Hepatic stellate cell (primary cell): ENCODE measurements around the gene PROZ.
A peak's percentile ranks its signal among the peaks of the same experiment; 100 is the strongest.

Source experiments
- DNase-seq: peaks from one replicate; pipeline ENCODE4 v3.0.0; 2011; ENCODE audit warnings: low spot score

Gene PROZ

DNA sequence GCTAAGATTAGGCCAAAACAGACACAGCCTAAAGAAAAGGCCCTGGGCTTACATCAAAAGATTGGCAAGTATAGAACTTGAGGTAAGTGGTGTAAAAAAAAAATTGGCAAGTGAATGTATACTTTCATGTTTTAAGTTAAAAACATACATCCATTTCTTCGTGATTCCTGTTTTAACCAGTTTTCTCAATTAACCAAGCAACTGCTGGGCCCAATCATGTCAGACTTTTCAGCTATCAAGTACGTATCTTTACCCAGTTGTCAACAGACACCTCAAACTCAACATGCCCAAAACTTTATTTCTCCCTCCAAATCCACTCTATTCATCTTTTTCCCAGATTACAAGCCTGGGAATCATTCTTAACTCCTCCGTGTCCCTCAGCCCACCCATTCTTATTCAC is 49.0 kb downstream of the PROZ start:
- no peak for DNase-seq

DNA sequence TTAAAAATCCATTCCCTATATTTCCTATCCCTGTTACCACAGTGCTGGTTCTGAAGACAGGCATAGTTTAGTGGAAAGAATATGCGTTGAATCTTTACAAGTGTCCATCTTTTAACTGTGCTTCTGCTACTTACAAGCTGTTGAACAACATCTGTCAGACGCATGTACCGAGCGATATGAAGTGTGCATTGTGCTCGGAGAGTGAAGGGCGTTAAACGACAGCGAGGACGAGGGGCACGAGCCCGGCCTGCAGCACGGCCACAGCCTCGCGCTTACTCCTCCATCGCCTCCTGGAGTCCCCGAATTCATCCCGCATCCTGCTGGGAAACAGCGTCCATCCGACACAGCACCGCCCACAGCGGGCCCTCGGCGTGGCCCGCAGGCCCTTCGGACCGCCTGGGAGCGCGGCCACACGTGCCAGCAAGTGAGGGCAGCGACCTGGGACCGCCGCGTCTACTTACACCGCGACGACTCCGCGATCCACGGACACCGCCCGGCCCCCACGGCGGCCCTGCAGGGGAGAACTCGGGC is 49.5 kb downstream of the PROZ start:
- peak; percentile 47 for DNase-seq

DNA sequence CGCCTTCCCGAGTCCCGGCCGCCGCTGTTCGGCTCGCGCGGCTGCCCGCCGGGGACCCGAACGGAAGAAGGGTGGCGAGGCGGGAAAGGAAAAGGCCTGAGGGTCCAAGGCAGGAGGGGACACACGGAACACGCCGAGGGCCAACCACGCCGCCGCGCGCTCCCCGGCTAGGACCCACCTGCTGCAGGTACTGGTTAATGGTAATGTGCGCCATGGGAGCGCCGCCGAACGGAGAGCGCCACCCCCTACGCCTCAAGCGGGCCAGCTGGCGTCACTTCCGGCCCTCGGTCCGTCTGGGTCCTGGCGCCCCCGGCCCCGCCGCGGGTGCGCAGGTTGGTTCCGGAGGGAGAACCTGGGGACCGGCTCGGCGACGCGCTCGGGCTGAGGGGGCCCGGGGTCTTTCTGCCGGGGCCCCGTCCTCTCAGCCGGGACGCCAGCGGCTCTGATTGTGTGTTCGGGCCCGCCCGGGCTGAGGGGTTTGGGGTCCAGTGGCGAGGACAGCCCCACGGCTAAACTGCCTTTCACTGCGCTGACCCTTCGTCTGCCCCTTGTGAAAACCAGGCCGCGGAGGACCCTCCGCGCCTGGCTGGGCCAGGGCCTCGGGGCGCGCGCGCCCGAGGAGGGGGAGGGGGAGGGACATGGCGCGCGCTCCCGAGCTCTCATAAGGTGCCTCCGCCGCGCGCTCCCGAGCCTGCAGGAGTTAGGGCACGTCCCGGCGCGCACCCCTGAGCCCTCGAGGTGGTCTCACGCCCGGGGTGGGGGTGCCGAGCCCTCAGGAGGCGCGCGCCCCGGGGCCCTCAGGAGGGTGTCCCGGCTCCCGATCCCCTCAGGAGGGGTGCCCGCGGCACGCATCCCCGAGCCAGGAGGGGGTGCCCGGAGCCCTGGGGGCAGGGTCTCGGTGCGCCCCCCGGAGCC is 50.2 kb downstream of the PROZ start, which contains the start of gene PCID2:
PCID2 (minus strand) TSS at position 249 of the 915 bp plus-strand sequence; CDS start at position 214, 35 bp downstream.
- DNase-seq, result peak; percentile 85

DNA sequence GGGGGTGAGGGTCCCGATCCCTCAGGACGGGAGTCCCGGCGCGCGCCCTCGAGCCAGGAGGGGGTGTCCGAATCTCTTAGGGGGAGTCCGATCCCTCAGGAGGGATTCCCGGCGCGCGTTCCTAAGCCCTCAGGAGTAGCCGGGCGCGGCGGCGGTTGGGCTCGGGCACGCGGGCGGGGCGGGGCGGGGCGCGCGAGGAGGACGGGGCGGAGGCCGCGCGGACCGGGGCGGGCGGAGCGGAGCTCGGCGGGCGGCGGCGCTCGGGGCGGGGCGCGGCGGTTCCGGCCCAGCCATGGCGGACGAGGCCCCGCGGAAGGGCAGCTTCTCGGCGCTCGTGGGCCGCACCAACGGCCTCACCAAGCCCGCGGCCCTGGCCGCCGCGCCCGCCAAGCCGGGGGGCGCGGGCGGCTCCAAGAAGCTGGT is 50.9 kb downstream of the PROZ start, which contains the start of gene CUL4A:
CUL4A (plus strand) TSS at position 278 of the 423 bp plus-strand sequence; CDS start at position 293, 15 bp downstream.
- DNase-seq, result peak; percentile 80

DNA sequence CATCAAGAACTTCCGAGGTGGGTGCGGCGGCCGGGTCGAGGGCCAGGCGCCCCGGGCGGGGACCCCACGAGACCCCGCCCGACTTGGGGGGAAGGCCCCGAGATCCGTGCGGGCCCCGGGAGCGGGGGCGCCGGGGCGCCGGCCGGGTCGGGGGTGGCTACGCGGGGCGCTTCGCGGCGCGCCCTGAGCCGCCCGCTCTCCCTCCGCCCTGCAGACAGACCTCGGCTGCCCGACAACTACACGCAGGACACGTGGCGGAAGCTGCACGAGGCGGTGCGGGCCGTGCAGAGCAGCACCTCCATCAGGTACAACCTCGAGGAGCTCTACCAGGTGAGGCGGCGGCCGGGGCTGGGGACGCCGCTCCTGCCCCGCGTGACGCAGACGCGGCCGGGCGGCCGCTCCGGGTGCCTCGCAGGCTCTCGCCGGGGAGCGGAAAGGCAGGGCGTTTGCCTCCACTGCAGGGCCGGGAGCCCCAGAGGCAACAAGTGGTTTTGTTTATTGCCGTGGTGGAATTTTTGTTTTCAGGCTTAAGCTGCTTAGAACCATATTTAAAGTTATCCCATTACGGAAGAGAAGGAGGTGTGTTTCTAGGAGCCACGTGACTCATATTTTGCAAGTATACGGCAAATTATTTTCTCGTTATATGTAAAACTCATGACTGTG is 51.4 kb downstream of the PROZ start:
- peak; percentile 50 for DNase-seq

DNA sequence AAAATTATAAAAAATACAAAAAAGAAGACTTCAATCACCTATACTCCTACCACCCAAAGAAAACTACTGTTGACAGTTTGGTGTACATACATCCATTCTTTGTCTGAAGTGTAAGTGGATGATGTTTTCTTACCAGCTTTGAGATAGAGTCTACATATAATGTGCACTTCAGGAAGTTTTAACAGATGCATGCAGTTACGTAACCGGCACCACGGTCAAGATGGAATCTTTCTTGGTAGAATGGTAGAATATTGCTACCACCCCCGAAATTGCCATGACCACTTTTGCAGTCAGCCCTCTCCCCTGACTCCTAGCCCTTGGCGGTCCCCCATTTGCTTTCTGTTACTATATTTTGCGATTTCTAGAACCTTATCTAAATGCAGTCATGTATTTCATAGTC is 52.4 kb downstream of the PROZ start:
- no peak for DNase-seq

DNA sequence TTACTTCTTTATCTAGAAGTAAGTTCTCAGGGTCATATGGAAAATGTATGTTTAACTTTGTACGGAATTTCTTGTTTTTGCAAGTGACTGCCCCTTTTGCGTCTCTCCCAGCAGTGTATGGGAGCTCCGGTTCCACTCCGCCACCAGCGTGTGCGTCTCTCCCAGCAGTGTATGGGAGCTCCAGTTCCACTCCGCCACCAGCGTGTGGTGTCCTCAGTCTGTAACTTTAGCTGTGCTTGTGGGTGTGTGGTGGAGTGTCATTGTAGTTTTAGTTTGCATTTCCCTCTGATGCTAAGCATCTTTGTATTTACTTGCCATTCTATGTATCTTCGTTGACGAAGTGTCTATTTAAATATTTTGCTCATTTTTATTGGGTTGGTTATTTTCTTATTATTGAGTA is 53.3 kb downstream of the PROZ start:
- DNase-seq, result no peak

DNA sequence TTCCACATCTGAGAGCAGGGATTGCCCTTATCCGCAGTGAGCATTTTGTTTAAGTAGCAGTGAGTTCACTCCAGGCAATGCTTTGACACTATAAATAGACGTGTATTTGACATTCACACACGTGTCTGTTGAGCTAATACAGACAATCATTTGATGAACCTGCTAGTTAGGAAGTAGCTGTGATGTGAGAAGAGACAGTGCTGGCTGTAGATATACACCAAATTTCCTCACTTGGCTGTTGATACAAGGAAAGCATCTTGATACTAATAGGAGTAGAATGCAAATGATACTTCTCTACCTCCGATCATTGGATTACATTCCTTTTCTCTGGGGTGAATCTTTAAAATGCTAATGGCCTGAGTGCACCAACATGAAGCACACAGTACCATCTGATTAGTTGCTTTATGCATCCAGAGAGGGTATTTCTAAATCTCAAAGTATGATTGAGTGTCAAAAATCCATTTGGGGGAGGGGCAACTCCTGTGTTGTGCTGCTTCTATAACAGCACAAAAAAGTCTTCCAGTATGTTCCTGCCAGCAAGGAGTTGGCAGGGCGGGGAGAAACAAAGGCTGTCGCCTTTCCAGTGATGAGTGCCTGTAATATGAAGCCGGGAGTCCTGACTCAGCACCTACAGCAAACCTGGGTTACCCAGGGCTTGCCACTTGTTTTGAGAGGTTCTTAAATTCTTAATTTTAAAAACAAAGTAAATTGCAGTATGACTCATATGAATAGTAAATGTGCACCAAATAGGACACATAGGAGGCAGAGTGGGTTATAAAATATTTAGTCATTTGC is 58.0 kb downstream of the PROZ start:
- no peak for DNase-seq

DNA sequence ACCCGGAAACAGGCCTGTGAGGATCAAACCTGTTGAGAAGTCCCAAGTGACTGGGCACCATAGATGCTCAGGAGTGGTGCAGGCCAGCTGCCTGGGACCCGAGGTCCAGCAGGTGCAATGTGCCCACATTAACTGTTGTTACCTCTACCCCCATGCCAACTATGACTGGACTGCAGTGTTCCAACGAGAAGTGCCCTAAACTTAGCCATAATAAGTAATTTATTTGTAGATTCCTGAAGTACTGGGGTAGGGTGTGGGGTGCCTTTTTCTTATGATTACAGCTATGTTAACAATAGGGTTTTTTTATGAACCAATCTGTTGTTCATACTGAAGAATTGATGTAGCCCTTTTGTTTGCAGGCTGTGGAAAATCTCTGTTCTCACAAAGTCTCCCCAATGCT is 60.1 kb downstream of the PROZ start:
- DNase-seq, result no peak

DNA sequence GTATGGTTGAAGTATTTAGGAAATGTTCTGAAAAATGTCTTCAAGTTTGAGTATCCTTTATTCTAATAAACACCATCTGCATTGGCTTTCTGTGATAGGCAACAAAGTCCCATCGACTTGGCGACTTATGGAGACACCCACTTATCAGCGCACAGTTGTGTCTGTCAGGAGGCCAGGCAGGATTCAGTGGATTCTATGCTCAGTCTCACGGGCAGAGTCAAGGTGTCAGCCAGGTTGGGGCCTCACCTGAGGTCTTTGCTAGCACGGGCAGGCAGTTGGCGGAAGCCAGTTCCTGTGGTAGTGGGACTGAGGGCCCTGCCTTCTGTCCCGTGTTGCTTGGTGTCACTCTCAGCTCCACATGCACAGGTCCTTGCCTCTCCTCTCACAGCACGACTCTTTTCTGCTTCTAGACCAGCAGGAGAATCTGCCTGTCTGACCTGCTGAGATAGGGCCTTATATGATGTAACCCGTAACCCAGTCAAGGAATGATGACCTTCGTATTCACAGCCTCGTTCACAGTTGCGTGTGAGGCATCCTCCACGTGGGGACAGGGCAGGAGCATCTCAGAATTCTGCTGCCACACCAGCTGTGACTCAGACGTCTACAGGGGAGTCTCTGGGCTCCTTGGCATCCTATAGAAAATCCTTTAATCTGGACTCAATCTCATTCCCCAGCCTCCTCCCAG is 61.0 kb downstream of the PROZ start:
- no peak for DNase-seq

DNA sequence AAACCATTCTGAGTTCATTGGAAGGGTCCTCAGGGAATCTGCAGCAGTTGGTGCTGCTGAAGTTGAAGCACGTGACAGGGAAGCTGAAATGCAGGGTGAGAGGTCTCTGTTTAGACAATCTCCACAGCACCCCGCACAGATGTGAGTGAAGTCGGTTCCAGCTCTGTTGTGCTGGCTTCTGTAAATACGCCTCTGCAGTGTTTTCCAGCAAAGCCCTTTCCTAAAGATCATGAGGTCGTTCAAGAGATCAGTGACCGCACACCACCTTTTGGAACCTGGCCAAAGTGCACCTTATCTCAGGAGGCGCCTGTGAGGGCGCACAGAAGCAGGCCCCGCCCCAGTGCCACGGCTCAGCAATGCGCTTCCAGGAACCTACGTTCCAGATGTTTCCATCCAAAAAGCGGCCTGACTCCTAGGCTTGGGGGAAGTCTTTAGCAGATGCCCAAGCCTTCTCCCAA is 61.7 kb downstream of the PROZ start:
- DNase-seq, result no peak

DNA sequence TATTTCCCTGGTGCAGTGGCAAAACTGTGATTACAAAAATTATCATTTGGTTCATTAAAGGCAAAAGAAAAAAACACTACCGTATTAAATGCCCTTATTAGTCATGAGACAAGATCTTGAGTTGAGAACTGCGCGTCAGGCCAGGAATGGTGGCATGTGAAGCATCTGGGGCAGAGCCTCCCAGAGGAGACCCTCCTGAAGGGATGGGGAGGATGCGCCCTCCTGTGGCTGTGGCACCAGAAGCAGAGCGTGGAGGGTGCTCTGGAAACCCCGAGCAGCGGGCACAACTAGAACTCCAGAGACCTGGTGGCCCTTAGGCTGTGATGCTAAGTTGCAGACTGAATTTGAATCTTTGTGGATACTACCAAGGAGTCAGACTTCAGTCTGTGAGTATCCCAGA is 62.4 kb downstream of the PROZ start:
- no peak for DNase-seq
